Measurements from ENCODE around the gene TPD52L2.

Gene TPD52L2

DNA sequence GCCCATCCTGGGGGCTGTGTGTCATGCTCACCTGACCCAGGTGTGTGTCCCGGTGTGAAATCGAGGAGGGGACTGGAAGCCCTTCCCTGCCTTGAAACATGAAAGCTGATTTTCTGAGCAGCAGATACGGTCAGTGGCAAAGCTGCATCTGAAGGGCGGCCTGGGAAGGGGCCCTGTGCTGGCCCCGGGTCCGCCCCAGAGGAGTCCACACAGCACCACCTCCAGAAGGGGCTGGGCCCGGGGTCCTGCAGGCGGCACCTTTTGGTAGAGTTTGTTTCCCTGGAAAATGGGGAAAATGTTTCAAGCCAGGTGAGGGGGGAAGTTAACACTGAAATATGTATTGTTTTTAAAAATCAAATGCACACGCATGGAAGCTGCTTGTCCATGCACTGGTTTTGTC, 70.4 kb downstream of the TPD52L2 start:
- DNase-seq = no peak

DNA sequence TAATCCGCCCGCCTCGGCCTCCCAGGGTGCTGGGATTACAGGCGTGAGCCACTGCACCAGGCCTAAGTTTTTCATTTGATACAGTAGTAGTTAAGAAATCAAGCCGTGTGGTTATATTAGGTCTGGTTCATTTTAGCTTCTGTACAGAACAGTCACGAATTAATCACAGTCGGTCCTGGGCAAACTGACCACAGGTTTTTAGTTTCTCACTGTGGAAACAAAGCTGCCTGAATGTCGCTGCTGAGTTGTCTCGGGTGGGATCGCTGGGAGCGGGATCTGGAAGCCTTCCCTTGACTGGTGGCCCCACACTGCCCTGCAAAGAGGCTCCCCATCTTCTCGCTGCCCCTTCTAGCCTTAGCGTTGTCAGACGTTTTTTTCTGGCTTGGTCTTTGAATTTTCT, 72.5 kb downstream of the TPD52L2 start:
- no peak for DNase-seq

DNA sequence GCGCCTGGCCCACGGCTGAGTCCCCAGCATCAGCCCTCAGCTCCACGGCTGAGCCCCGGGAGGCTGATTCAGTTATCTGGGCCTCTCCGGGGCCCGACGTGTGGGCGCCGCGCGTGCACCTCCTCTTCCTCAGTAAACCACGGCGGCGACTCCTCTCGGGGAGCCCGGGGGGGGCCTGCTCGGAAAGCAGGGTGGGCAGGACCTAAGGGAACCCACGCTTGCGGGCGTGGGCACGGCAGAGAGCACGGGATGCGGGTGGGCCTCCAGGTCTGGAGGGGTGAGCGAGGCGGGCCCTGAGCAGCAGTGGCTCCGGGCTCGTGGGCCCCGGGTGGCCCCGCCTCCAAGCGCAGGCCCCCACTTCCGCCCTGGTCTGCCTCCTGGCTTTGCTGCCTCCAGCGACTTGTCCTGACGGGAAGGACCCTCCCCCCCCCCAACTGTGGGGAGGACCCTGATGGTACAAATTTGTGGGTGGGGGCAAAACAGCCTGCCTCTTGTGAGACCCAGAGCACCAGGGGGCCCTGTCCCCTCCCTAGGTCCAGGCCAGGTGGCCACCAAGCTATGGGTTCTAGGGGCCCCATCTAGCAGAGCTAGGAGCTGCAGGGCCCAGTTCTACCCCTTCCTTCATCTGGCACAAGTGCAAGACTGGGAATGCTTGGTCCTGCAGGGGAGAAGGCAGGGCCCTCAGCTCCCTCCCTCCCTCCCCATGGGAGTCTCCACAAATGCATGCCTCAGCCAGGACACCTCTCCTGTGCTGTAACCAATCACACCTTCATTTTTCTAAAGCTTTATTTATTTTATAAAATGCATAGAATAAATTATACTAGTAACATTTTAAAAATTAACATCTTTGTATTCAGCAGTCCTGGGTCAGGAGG, 74.2 kb downstream of the TPD52L2 start:
- DNase-seq = no peak

DNA sequence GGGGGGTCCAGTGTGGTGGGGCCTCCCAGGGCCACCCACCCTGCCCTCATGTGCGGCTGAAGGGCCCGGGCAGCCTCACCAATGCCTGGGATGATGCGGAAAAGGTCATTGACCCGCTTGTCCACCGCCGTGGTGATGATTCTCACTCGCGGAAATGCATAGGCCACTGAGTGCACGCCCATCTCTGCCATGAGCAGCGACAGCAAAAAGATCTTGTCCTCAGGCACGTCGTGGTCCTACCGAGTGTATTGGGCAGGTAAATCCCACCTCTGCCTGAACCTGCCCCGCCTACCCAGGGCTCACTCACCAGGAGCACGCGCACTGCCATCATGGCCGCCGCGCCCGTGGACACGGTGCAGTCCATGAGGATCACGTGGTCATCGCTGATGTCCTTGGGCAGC, 75.0 kb downstream of the TPD52L2 start:
- DNase-seq = no peak

DNA sequence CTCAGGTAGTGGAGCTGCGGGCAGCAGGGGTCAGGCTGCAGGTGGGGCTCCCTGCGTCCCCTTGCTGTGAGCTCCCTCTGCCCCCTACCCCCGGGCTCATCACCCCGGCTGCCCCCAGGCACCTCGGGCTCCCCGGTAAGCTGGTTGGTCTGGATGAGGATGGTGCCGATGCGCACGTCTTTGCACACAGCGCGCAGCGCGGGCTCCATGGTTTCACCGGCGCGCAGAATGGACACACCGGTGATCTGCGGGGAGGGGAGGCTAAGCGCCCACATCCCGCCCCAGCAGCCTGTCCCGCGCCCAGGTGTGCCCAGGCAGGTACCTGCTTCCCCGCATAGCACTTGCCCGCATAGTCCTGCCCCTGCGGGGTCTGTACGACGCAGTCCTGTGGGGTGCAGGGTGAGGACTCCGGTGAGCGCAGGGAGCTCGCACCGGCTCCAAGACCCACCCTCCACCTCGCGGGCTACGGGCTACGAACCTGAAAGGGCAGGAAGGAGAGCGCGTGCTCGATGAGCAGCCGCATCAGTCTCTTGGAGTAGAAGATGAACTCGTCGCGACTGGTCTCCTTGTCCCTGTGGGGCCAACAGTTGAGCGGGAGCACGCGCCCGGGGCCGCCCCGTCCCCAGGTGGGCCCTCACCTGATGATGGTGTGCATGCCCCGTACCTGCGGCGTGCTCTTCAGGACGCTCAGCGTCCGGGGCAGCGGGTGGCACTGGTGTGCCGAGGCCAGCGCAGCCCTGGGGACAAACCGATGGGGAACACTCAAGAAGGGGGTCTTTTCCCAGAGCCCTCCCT, 75.6 kb downstream of the TPD52L2 start:
- DNase-seq = no peak

Data from NCI-H510A treated with DMSO at 0.1 percent for 48 hours (cell line).